Peyer's patch (tissue), 4 donors: ENCODE results near the gene CLEC9A.

Experiments
- POLR2A ChIP-seq, 2 donors: fragments of 450-650 bp; IDR thresholded peaks; one replicate each; pipeline ENCODE4 v1.5.1; 2017; ENCODE audit warnings: antibody characterized with exemption in 2 of 2, mild to moderate bottlenecking in 2 of 2, moderate library complexity in 2 of 2
- TF ChIP-seq, protein P1 (sequence below), 6 experiments: fragments of 450-650 bp in 4 of 6; fragments of 200-600 bp in 2 of 6; sonication (generic) in 1 of 6; IDR thresholded peaks; one replicate each; pipeline ENCODE4 v1.5.1; 2017 to 2019; ENCODE audit warnings: antibody characterized with exemption in 6 of 6, mild to moderate bottlenecking in 3 of 6, moderate library complexity in 1 of 6

DNA sequence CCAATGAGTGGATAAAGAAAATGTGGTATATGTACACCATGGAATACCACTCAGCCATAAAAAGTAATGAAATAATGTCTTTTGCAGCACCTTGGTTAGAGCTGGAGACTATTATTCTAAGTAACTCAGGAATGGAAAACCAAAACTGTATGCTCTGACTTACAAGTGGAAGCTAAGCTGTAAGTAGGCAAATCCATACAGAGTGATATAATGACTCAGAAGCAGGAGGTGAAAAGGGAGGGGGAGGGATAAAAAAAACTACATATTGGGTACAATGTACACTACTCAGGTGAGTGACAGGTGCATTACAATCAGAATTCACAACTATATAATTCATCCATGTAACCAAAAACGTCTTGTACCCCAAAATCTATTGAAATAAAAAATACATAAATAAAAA, 83.4 kb downstream of the CLEC9A start:
- TF ChIP-seq, protein P1, sequence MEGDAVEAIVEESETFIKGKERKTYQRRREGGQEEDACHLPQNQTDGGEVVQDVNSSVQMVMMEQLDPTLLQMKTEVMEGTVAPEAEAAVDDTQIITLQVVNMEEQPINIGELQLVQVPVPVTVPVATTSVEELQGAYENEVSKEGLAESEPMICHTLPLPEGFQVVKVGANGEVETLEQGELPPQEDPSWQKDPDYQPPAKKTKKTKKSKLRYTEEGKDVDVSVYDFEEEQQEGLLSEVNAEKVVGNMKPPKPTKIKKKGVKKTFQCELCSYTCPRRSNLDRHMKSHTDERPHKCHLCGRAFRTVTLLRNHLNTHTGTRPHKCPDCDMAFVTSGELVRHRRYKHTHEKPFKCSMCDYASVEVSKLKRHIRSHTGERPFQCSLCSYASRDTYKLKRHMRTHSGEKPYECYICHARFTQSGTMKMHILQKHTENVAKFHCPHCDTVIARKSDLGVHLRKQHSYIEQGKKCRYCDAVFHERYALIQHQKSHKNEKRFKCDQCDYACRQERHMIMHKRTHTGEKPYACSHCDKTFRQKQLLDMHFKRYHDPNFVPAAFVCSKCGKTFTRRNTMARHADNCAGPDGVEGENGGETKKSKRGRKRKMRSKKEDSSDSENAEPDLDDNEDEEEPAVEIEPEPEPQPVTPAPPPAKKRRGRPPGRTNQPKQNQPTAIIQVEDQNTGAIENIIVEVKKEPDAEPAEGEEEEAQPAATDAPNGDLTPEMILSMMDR (IDR thresholded peaks at IDR 0.05) = no peak
- no peak for TF ChIP-seq POLR2A (IDR thresholded peaks at IDR 0.05)
